Activated naive CD8-positive, alpha-beta T cell treated with anti-CD3 and anti-CD28 coated beads, Interleukin-2, amount 10 ng/mL, durations not matched to agents 7 days and 5 days (primary cell): ENCODE data around the gene CLDN9. TPM values are rescaled to one million over a fixed set of nuclear protein-coding genes. Genes with fewer than 3 reads are reported as not detected.

Experiments used
- ATAC-seq: fragments of 150-1000 bp; cut with Tn5 transposase; one replicate; pipeline ENCODE4 v1.10.0; 2021; ENCODE audit warnings: low read depth, moderate library complexity
- POLR2A ChIA-PET: fragments of 350-600 bp; sonication (Branson Sonifier 250); formaldehyde crosslinking; loops from one replicate; lab custom pipeline; 2021; ENCODE audit warnings: antibody characterized with exemption; lab: Charles Lee
- DNase-seq: peaks from one replicate; pipeline ENCODE4 v3.0.0; 2021
- H3K27ac Mint-ChIP-seq: one replicate; pipeline ENCODE4 v1.8.0; 2022; ENCODE audit warnings: mild to moderate bottlenecking, mixed read lengths
- H3K27me3 Mint-ChIP-seq: one replicate; pipeline ENCODE4 v1.8.0; 2022; ENCODE audit warnings: mild to moderate bottlenecking, moderate library complexity, mixed read lengths
- H3K36me3 Mint-ChIP-seq: one replicate; pipeline ENCODE4 v1.8.0; 2021; ENCODE audit warnings: mild to moderate bottlenecking, mixed read lengths
- H3K4me1 Mint-ChIP-seq: one replicate; pipeline ENCODE4 v1.8.0; 2021; ENCODE audit warnings: mixed read lengths
- H3K4me3 Mint-ChIP-seq: one replicate; pipeline ENCODE4 v1.8.0; 2022; ENCODE audit warnings: mild to moderate bottlenecking, moderate library complexity, mixed read lengths
- H3K9me3 Mint-ChIP-seq: one replicate; pipeline ENCODE4 v1.8.0; 2021; ENCODE audit warnings: mixed read lengths
- total RNA-seq, 2 experiments: library from RNA; stranded (reverse); gene quantifications; one replicate each; pipeline ENCODE4 v1.2.3, GENCODE V29; 2021

Gene CLDN9
- total RNA-seq, 2 experiments from 2014 or later = not detected

DNA sequence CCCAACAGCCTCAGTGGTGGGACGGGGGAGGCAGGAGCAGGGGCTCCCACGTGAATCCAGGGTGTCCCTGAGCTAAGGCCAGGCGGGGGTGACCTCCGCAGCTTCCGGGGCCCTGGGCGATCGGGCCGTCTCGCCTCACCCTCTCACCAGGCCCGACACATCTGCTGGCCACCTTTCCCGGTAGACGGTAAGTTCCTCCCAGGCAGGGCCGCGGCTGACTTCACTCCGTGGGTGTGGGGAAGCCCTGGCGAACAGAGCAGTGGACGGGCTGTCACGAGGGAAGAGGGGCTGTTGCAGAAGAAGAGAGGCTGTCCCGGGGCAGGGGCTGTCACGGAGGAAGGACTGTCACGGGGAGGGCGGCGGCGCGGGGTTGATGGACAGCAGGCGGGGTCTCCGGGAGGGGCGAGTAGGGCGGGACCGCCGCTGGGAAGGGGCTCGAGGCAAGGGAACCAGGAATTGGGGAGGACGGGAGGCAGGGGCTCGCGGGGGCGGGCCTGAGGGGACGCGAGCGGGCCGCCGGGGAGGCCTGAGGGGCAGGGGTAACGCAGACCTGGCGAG, 33.0 kb upstream of the CLDN9 start:
- H3K4me1 Mint-ChIP-seq = peaks cover 18% of the 10 kb centered on the region
- H3K4me3 Mint-ChIP-seq = peak overlapping the region; percentile 92
- H3K27me3 Mint-ChIP-seq = peaks cover 6% of the 10 kb centered on the region
- H3K36me3 Mint-ChIP-seq = no peaks in the 10 kb centered on the region
- ATAC-seq = peak; percentile 6
- POLR2A ChIA-PET = interaction anchor here (0.6 to 4.1 kb wide), 15 partner anchors 9 to 203 kb away, joined by 3 to 46 read pairs (median 5); partner anchors contain the start of genes ELOB, FLYWCH1, HCFC1R1 and PAQR4
- peak overlapping the region; percentile 93 for H3K27ac Mint-ChIP-seq
- no peak for DNase-seq
- H3K9me3 Mint-ChIP-seq = no peaks in the 10 kb centered on the region

DNA sequence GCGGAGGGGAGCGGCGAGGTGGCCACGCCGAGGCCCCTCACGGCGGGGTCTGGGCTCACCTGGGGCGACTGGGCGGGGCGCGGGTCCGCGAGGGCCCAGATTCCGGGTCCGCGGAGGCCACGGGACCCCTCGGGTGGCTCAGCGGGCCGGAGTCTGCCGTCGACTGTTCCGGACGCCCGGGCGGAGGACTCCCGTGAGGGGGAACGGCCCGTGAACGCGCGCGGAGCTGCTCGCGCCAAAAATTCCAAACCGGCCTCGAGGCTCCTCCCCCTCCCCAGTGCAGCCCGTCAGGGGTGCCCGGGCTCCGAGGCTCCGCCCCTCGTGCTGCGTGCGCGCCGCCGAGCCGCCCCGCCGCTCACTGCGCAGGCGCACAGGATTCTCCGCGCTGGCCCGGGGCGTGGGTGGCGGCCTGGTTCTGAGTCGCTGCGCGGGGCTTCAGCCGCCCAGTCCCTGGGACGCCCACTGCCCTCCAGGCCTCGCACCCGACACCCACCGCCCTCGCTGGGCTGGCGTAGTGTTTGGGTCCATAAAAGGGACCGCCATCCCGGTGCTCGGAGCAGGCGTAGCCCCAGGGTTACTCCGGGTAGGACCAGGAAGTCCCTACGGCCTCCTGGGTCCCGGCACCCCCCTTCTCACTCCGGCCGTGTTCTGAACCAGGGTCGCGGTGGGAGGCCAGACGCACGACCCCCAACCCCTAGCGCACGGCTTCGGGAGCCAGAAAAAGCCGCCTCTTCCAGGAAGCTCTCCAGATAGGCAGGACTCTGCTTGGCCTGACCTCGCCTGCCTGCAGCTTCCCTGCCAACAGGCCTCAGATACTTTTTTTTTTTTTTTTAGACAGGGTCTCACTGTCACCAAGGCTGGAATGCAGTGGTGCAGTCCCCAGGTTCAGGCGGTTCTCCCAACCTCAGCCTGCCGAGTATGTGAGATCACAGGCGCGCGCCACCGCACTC, 32.2 kb upstream of the CLDN9 start, which contains the start of gene PKMYT1:
PKMYT1 (minus strand) TSS at position 220 of the 950 bp plus-strand sequence. CDS start 789 bp downstream, outside the sequence.
- H3K9me3 Mint-ChIP-seq = no peaks in the 10 kb centered on the region
- DNase-seq = peak; percentile 99
- POLR2A ChIA-PET = interaction anchor here (0.6 to 4.1 kb wide), 25 partner anchors 10 to 228 kb away, joined by 3 to 46 read pairs (median 4); partner anchors contain the start of genes ELOB, FLYWCH1, FLYWCH2 and HCFC1R1
- peaks cover 6% of the 10 kb centered on the region for H3K27me3 Mint-ChIP-seq
- H3K27ac Mint-ChIP-seq = peak within 1 kb of the TSS; percentile 93
- peak; percentile 91 for ATAC-seq
- H3K4me3 Mint-ChIP-seq = peak within 1 kb of the TSS; percentile 92
- H3K36me3 Mint-ChIP-seq = no peaks in the 10 kb centered on the region
- peaks cover 18% of the 10 kb centered on the region for H3K4me1 Mint-ChIP-seq

DNA sequence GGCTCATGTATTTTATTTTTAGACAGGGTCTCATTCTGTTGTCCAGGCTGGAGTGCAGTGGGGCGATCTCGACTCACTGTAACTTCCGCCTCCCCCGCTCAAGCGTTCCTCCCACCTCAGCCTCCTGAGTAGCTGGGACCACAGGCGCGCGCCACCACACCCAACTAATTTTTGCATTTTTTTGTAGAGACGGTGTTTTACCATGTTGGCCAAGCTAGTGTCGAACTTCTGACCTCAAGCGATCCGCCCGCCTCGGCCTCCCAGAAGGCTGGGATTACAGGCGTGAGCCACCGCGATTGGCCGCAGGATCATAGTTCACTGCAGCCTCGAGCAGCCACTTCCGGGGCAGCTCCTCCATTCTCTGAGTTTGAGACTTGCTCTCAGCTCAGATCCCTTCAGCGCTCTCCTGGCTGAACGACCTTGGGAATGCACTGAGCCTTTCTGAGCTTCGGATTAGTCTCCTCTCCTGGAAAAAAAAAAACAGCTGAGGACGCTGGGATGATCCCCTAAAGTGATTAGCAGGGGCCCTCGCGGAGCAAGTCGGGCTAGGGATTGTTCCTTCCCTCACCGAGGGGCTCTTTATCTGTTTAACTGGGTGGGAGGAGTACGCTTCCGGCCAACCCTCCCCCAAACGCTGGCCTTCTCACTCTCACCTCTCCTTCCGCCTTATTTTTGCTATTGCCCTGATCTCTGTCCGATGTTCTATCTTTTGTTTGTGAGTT, 31.4 kb upstream of the CLDN9 start:
- Mint-ChIP-seq H3K4me3 (peak overlapping the region; percentile 87), H3K27ac (peak overlapping the region; percentile 83), H3K36me3 (no peaks in the 10 kb centered on the region), H3K9me3 (no peaks in the 10 kb centered on the region), H3K4me1 (peaks cover 18% of the 10 kb centered on the region), H3K27me3 (peaks cover 6% of the 10 kb centered on the region)
- DNase-seq (no peak), ATAC-seq (no peak)
- POLR2A ChIA-PET = interaction anchor here (0.6 to 4.1 kb wide), 17 partner anchors 10 to 177 kb away, joined by 3 to 46 read pairs (median 5); partner anchors contain the start of genes HCFC1R1, PAQR4 and THOC6

DNA sequence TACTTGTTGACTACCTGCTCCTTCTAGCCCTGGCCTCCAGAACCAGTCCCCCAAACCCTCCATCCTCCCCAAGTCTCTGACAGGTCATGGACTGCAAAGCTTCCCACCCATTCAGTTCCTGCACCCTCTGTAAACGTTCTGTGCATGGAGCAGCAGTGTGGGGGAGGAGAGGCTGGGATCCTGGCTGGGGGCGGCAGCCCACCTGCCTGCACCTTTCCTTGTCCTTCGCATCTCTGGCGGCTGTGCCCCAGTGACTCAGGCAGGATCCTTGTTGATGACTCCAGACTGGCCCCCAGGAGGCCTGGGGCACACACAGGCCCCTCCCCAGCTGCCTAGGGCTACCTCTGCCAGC, 30.8 kb upstream of the CLDN9 start:
- H3K4me1 Mint-ChIP-seq = peaks cover 18% of the 10 kb centered on the region
- H3K4me3 Mint-ChIP-seq = peak overlapping the region; percentile 87
- DNase-seq (no peak), ATAC-seq (no peak)
- no peaks in the 10 kb centered on the region for H3K9me3 Mint-ChIP-seq
- no peaks in the 10 kb centered on the region for H3K36me3 Mint-ChIP-seq
- H3K27ac Mint-ChIP-seq = peak overlapping the region; percentile 49
- POLR2A ChIA-PET = interaction anchor here (2.1 to 4.1 kb wide), 5 partner anchors 11 to 52 kb away, joined by 4 to 46 read pairs (median 8); partner anchors contain the start of gene PAQR4
- peaks cover 6% of the 10 kb centered on the region for H3K27me3 Mint-ChIP-seq

DNA sequence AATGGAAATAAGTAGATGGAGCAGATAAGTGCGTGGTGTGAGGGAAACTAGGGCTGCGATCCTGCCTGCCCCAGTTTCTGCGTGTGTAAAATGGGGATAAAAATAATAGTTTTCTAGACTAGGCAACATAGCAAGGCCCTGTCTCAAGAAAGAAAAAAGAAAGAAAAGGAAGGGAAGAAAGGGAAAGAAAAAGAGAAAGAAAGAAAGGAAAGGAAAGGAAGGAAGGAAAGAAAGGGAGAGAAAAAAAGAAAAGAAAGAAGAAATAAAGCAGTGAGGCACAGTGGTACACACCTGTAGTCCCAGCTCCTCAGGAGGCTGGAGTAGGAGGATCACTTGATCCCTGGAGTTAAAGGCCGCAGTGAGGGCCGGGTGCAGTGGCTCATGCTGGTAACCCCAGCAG, 30.3 kb upstream of the CLDN9 start:
- Mint-ChIP-seq H3K27me3 (peaks cover 6% of the 10 kb centered on the region), H3K27ac (no peak overlapping the region), H3K36me3 (no peaks in the 10 kb centered on the region), H3K4me3 (no peak overlapping the region), H3K4me1 (peaks cover 16% of the 10 kb centered on the region), H3K9me3 (no peaks in the 10 kb centered on the region)
- ATAC-seq (no peak), DNase-seq (no peak)
- POLR2A ChIA-PET = interaction anchor here (0.7 to 4.1 kb wide), 4 partner anchors 12 to 45 kb away, joined by 3 to 46 read pairs (median 16); partner anchors contain the start of gene PAQR4

DNA sequence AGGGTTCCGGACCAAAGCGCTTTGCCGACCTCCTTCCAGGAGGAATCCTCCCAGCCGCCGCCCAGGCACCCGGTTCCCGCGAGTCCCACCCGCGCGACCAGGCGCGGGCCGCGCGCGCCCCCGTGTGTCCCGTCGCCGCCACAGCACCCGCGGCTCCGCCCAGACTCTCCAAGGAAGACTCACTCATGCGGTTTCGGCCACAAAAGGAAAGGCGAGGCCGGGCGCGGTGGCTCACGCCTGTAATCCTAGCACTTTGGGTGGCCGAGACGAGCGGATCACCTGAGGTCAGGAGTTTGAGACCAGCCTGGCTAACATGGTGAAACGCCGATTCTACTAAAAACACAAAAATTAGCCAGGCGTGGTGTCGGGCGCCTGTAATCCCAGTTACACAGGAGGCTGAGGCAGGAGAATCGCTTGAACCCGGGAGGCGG, 29.0 kb upstream of the CLDN9 start:
- POLR2A ChIA-PET = interaction anchor here (4.1 kb wide), 1 partner anchor 13 kb away, joined by 46 read pairs; the partner anchor contains the start of gene PAQR4
- no peaks in the 10 kb centered on the region for H3K36me3 Mint-ChIP-seq
- peak overlapping the region; percentile 55 for H3K4me3 Mint-ChIP-seq
- DNase-seq (peak; percentile 79), ATAC-seq (peak; percentile 32)
- H3K27ac Mint-ChIP-seq = no peak overlapping the region
- H3K4me1 Mint-ChIP-seq = peaks cover 10% of the 10 kb centered on the region
- no peaks in the 10 kb centered on the region for H3K9me3 Mint-ChIP-seq
- peaks cover 6% of the 10 kb centered on the region for H3K27me3 Mint-ChIP-seq

DNA sequence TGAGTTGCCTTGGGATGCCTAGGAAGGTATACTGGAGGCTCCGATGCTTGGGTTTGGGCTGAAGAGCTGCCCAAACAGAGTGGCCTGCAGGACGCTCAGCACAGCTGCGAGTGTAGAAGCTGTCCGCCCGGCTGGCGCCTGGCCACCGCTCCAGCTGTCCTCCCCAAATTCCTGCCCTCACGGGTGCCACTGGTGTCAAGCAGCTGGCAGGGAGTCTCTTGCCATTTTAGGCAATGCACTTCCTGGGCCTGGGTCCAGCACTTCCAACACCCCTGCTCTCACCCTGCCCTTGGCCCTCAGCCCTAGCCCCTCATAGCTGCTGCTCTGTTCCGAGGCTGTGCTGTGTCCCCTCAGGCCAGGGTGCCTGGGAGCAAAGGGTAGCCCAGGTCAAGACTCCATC, 27.3 kb upstream of the CLDN9 start:
- peaks cover 8% of the 10 kb centered on the region for H3K4me1 Mint-ChIP-seq
- H3K36me3 Mint-ChIP-seq = no peaks in the 10 kb centered on the region
- no peak for ATAC-seq
- H3K27ac Mint-ChIP-seq = no peak overlapping the region
- H3K27me3 Mint-ChIP-seq = peaks cover 10% of the 10 kb centered on the region
- no peak for DNase-seq
- POLR2A ChIA-PET = interaction anchor here (0.9 kb wide), 1 partner anchor 52 kb away, joined by 3 read pairs; no protein-coding TSS in a partner anchor
- H3K9me3 Mint-ChIP-seq = no peaks in the 10 kb centered on the region
- H3K4me3 Mint-ChIP-seq = no peak overlapping the region

DNA sequence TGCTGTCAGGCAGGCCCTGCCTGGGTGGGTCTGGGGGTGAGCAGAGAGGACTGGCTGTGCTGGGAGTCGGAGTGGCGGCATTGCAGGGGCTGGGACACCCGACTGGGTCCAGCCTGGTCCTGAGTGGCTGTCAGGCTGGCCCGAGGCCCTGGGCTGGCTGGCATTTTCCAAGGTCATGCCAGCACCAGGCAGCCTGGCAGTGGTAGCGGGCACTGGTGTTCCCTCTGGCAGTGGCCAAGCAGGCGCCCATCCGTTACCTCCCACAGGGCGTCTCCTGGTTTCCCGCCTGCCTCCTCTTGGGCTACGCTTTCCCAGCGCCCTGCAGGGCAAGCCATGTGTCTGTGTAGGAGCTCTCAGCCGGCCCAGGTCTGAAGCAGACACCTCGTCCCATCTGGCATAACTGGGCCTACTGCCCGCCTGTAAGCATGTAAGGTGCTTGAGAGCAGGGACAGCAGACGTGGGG, 26.8 kb upstream of the CLDN9 start:
- no peak for ATAC-seq
- Mint-ChIP-seq H3K36me3 (no peaks in the 10 kb centered on the region), H3K9me3 (no peaks in the 10 kb centered on the region), H3K27ac (no peak overlapping the region), H3K4me1 (peaks cover 8% of the 10 kb centered on the region), H3K4me3 (no peak overlapping the region), H3K27me3 (peaks cover 10% of the 10 kb centered on the region)
- DNase-seq = no peak
- POLR2A ChIA-PET = no interaction called here

DNA sequence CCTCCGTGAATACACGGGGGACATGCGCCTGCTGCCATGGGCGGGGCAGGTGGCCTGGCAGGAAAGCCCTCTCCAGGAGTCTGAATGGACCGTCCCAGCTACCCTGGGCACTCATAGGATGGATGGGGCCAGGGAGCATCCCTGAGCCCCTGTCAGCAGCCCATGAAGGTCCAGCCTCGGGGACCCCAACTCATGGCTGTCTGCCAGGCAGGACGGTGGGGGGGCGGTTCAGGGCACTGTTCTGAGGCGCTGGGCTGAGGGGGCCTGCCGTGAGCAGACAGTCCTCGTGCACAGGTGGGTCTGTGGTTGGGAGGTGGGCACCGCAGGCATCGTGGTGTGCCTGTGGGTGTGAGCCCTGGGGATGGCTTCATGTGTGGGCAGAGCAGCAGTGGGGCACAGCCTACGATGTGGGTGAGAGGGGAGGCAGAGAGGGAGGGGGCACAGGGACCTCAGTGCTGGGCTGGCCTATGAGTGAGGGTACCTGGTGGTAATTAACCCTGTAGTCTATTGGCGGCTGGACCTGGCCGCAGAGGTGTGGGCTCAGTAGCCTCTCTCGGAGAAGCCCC, 26.0 kb upstream of the CLDN9 start:
- H3K27me3 Mint-ChIP-seq = peaks cover 10% of the 10 kb centered on the region
- DNase-seq (no peak), ATAC-seq (no peak)
- H3K4me3 Mint-ChIP-seq = no peak overlapping the region
- no peaks in the 10 kb centered on the region for H3K9me3 Mint-ChIP-seq
- H3K27ac Mint-ChIP-seq = no peak overlapping the region
- H3K4me1 Mint-ChIP-seq = peaks cover 4% of the 10 kb centered on the region
- POLR2A ChIA-PET = no interaction called here
- H3K36me3 Mint-ChIP-seq = no peaks in the 10 kb centered on the region

DNA sequence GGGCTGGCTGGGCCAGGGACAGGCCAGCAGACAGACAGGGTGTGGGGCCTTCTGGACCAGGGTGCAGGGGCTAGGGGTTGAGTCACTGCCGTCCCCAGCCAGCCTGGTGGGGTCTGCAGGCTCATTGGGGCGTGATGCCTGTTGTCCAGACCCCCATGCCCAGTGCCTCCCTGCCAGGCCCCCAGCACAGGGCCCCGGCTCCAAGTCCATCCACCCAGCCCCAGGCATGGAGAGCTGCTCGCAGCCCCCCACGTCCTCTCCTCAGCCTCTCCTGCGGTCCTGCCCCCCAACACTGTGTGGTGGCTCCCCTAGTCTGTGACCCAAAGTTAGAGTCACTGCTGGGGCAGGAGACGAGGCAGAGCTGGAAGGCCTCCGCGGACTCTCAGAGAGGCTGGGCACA, 25.4 kb upstream of the CLDN9 start:
- no peak overlapping the region for H3K4me3 Mint-ChIP-seq
- peaks cover 10% of the 10 kb centered on the region for H3K27me3 Mint-ChIP-seq
- no peaks in the 10 kb centered on the region for H3K9me3 Mint-ChIP-seq
- no peak for ATAC-seq
- POLR2A ChIA-PET = no interaction called here
- H3K4me1 Mint-ChIP-seq = peaks cover 4% of the 10 kb centered on the region
- H3K36me3 Mint-ChIP-seq = no peaks in the 10 kb centered on the region
- DNase-seq = no peak
- no peak overlapping the region for H3K27ac Mint-ChIP-seq

DNA sequence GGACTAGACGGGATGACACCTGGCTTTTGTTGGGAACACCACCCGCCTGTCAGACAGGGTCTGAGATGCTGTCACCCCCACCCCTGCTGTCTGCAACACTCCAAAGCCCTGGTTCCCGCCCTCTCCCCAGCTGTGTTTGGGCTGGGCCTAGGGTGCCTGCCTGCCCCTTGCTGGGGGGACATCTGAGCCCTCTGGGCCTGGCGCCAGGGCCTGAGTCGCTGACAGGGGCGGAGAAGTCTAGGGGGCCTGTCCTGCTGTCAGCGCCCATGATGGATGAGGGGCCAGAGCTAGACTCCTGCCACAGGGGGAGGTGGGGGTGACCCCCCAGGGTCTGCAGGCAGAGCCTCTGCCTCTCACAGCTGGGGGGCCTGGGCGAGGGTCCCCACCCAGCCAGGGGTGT, 24.9 kb upstream of the CLDN9 start:
- Mint-ChIP-seq H3K4me3 (no peak overlapping the region), H3K27ac (no peak overlapping the region), H3K9me3 (no peaks in the 10 kb centered on the region), H3K4me1 (peaks cover 4% of the 10 kb centered on the region), H3K36me3 (no peaks in the 10 kb centered on the region), H3K27me3 (peaks cover 10% of the 10 kb centered on the region)
- no peak for DNase-seq
- POLR2A ChIA-PET = no interaction called here
- no peak for ATAC-seq

DNA sequence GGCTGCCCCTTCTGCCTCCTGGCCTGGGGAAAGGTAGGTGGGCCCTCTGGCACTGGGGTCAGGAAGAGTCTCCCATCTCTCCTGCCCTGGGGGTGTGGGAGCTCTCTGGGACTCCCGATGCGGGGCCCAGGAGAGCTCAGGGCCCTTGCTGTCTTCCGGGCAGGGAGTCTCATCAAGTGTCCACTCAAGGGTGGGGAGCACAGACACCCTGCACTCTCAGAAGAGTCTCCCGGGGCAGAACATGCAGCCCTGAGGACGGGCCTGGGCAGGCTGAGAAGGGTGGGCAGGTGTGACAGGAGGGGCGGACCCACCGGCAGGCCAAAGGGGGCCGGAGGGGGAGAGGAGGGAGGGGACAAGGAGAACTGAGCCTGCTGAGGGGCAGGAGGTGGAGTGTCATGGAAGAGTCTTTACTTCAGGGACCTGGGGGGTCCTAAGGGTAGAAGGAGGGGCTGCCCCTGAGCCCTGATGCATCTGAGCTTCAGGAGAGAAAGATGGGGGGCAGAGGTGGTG, 24.1 kb upstream of the CLDN9 start:
- no peak for ATAC-seq
- Mint-ChIP-seq H3K27me3 (peaks cover 7% of the 10 kb centered on the region), H3K4me1 (peaks cover 4% of the 10 kb centered on the region), H3K4me3 (no peak overlapping the region), H3K27ac (no peak overlapping the region), H3K36me3 (no peaks in the 10 kb centered on the region), H3K9me3 (no peaks in the 10 kb centered on the region)
- no peak for DNase-seq
- POLR2A ChIA-PET = no interaction called here
